ENCODE measurements around the gene KLHL10.

- TF ChIP-seq POLR2A (IDR thresholded peaks at IDR 0.05) (no peak), CTCF (IDR thresholded peaks at IDR 0.05) (no peak), EP300 (IDR thresholded peaks at IDR 0.05) (no peak)
Measured at GRCh38 chr17:41869426-41869825, 31.8 kb downstream of the KLHL10 start.

All from tibial nerve (tissue), 4 donors.